IMR-90 (cell line): ENCODE measurements around the gene PRKD3. TPM values are rescaled to one million over a fixed set of nuclear protein-coding genes. Genes with fewer than 3 reads are reported as not detected.

Experiments used
- ATAC-seq: fragments of 200-7000 bp; cut with Tn5 transposase; 2 replicates; pipeline ENCODE4 v1.9.1; 2020; ENCODE audit warnings: low read depth, mild to moderate bottlenecking, moderate library complexity
- BruUV-seq: library from RNA; stranded (reverse); fragments of 400-500 nt; replicated peaks from 2 replicates; lab custom pipeline; 2021; lab: Mats Ljungman, UMichigan
- CTCF ChIA-PET: fragments of 300-600 bp; formaldehyde crosslinking; extraction: SDS; loops from one replicate; lab custom pipeline; 2021; ENCODE audit warnings: antibody characterized with exemption; lab: Yijun Ruan, JAX
- POLR2A ChIA-PET: fragments of 300-600 bp; sonication (Branson Sonifier 250); formaldehyde crosslinking; loops from one replicate; lab custom pipeline; 2022; ENCODE audit warnings: antibody characterized with exemption; ENCODE audit not compliant: unreplicated experiment; lab: Charles Lee
- DNase-seq: peaks from one replicate; pipeline ENCODE4 v3.0.0; 2013
- H2AFZ ChIP-seq: replicated peaks from 2 replicates; pipeline ENCODE3; 2013; ENCODE audit warnings: low read length, mild to moderate bottlenecking; ENCODE audit not compliant: poor library complexity
- H2AK5ac ChIP-seq: 2 replicates; pipeline ENCODE4 v1.6.1; 2013; ENCODE audit warnings: low read depth, low read length, inconsistent platforms
- H2AK9ac ChIP-seq: replicated peaks from 2 replicates; pipeline ENCODE3; 2013; ENCODE audit warnings: mild to moderate bottlenecking, low read depth, low read length, moderate library complexity; ENCODE audit not compliant: poor library complexity
- H2BK120ac ChIP-seq: 2 replicates; pipeline ENCODE4 v1.6.1; 2013; ENCODE audit warnings: low read depth, low read length, inconsistent platforms
- H2BK15ac ChIP-seq: 3 replicates; pipeline ENCODE4 v1.6.1; 2013; ENCODE audit warnings: low read depth, low read length, inconsistent platforms
- H2BK20ac ChIP-seq: 2 replicates; pipeline ENCODE4 v1.6.1; 2013; ENCODE audit warnings: low read depth, mild to moderate bottlenecking, inconsistent platforms, low read length, moderate library complexity
- H2BK5ac ChIP-seq: 2 replicates; pipeline ENCODE4 v1.6.1; 2013; ENCODE audit warnings: mild to moderate bottlenecking, low read depth, low read length, inconsistent platforms; ENCODE audit not compliant: poor library complexity, severe bottlenecking
- H3K14ac ChIP-seq: replicated peaks from 2 replicates; pipeline ENCODE4 v1.6.1; 2013; ENCODE audit warnings: low read depth, low read length, inconsistent platforms
- H3K18ac ChIP-seq: 2 replicates; pipeline ENCODE4 v1.6.1; 2013; ENCODE audit warnings: low read depth, low read length, control low read depth
- H3K23ac ChIP-seq: 2 replicates; pipeline ENCODE4 v1.6.1; 2013; ENCODE audit warnings: low read depth, low read length, inconsistent platforms
- H3K27ac ChIP-seq: 2 replicates; pipeline ENCODE4 v1.5.1; 2013; ENCODE audit warnings: mild to moderate bottlenecking, control low read depth, low read length; ENCODE audit not compliant: insufficient read depth
- H3K27me3 ChIP-seq: 2 replicates; pipeline ENCODE4 v1.6.1; 2013; ENCODE audit warnings: low read length; ENCODE audit not compliant: control insufficient read depth, insufficient read depth
- H3K36me3 ChIP-seq: 2 replicates; pipeline ENCODE4 v1.6.1; 2013; ENCODE audit warnings: low read length, mixed read lengths; ENCODE audit not compliant: control insufficient read depth, insufficient read depth
- H3K4ac ChIP-seq: 2 replicates; pipeline ENCODE4 v1.6.1; 2013; ENCODE audit warnings: low read depth, low read length, inconsistent platforms
- H3K4me1 ChIP-seq: 2 replicates; pipeline ENCODE4 v1.6.1; 2013; ENCODE audit warnings: low read length, mixed read lengths; ENCODE audit not compliant: control insufficient read depth, insufficient read depth
- H3K4me2 ChIP-seq: 2 replicates; pipeline ENCODE4 v1.6.1; 2013; ENCODE audit warnings: low read depth, mild to moderate bottlenecking, control low read depth, low read length, moderate library complexity
- H3K4me3 ChIP-seq: 2 replicates; pipeline ENCODE4 v1.5.1; 2013; ENCODE audit warnings: low read depth, mild to moderate bottlenecking, control low read depth, low read length, moderate library complexity; ENCODE audit not compliant: insufficient read depth
- H3K56ac ChIP-seq: 2 replicates; pipeline ENCODE4 v1.6.1; 2013; ENCODE audit warnings: low read length, inconsistent platforms; ENCODE audit not compliant: insufficient read depth; ENCODE audit errors: extremely low read depth
- H3K79me1 ChIP-seq, 2 experiments: 2 replicates each; pipeline ENCODE4 v1.6.1; 2013; ENCODE audit warnings: low read length in 2 of 2, inconsistent platforms in 1 of 2, low read depth in 1 of 2
- H3K9ac ChIP-seq: 2 replicates; pipeline ENCODE4 v1.6.1; 2013; ENCODE audit warnings: low read depth, low read length, control low read depth
- H3K9me1 ChIP-seq: 2 replicates; pipeline ENCODE4 v1.6.1; 2013; ENCODE audit warnings: low read length, inconsistent platforms; ENCODE audit not compliant: insufficient read depth
- H3K9me3 ChIP-seq: 2 replicates; pipeline ENCODE4 v1.6.1; 2013; ENCODE audit warnings: low read length; ENCODE audit not compliant: control insufficient read depth, insufficient read depth
- H4K20me1 ChIP-seq: 2 replicates; pipeline ENCODE4 v1.6.1; 2013; ENCODE audit warnings: low read length, inconsistent platforms; ENCODE audit not compliant: insufficient read depth
- H4K5ac ChIP-seq: 2 replicates; pipeline ENCODE4 v1.6.1; 2013; ENCODE audit warnings: mild to moderate bottlenecking, low read depth, low read length, control low read depth
- H4K8ac ChIP-seq, 2 experiments: 2 replicates each; pipeline ENCODE4 v1.6.1; 2013; ENCODE audit warnings: low read depth in 2 of 2, low read length in 2 of 2, control low read depth in 1 of 2, inconsistent platforms in 1 of 2
- H4K91ac ChIP-seq: 2 replicates; pipeline ENCODE4 v1.6.1; 2013; ENCODE audit warnings: low read depth, low read length, inconsistent platforms; ENCODE audit not compliant: insufficient read depth
- CEBPB ChIP-seq: IDR thresholded peaks from 2 replicates; pipeline ENCODE4 v1.6.1; 2012; ENCODE audit warnings: low read depth, low read length, improper control_type of control experiment
- CHD1 ChIP-seq: IDR thresholded peaks from 2 replicates; pipeline ENCODE4 v1.6.1; 2012; ENCODE audit warnings: low read depth, low read length, improper control_type of control experiment
- MAZ ChIP-seq: IDR thresholded peaks from 2 replicates; pipeline ENCODE4 v1.6.1; 2012; ENCODE audit warnings: low read depth, mild to moderate bottlenecking, low read length, improper control_type of control experiment, moderate library complexity, borderline replicate concordance
- MXI1 ChIP-seq: IDR thresholded peaks from 2 replicates; pipeline ENCODE4 v1.6.1; 2012; ENCODE audit warnings: low read depth, mild to moderate bottlenecking, low read length, moderate library complexity, borderline replicate concordance
- NFE2L2 ChIP-seq: fragments of 150-350 bp; IDR thresholded peaks from 2 replicates; pipeline ENCODE4 v1.6.1; 2016; ENCODE audit warnings: low read depth, mild to moderate bottlenecking, low read length
- RCOR1 ChIP-seq: IDR thresholded peaks from 2 replicates; pipeline ENCODE4 v1.6.1; 2012; ENCODE audit warnings: mild to moderate bottlenecking, low read length, improper control_type of control experiment; ENCODE audit not compliant: insufficient replicate concordance
- RFX5 ChIP-seq: IDR thresholded peaks from 2 replicates; pipeline ENCODE4 v1.8.0; 2012; ENCODE audit warnings: low read depth, mild to moderate bottlenecking, low read length, moderate library complexity
- WGBS, 2 experiments: methylation state at CpG; one replicate each; pipeline versions ENCODE4 v1.1.5 to v1.1.7; 2013; ENCODE audit warnings: missing lambda C conversion rate in 2 of 2; ENCODE audit not compliant: insufficient read length in 1 of 2; ENCODE audit errors: extremely low coverage in 2 of 2; 5-methylcytosine and 5-hydroxymethylcytosine counted together
- dilution Hi-C: fragments of 300-500 bp; cut with HindIII; formaldehyde crosslinking; loops from one replicate; pipeline ENCODE4 v1.14.3; 2018; ENCODE audit warnings: low sequenced_read_pairs; ENCODE audit not compliant: unreplicated experiment
- in situ Hi-C: fragments of 300-500 bp; cut with MboI; formaldehyde crosslinking; loops from 3 replicates; pipeline ENCODE4 v1.14.3; 2019; ENCODE audit warnings: low sequenced_read_pairs, inconsistent platforms, mixed read lengths
- intact Hi-C: fragments of 100-400 bp; cut with micrococcal nuclease; formaldehyde crosslinking; loops from 2 replicates; pipeline ENCODE4 v1.10.0; 2022
- polyA plus RNA-seq, 3 experiments: library from polyadenylated mRNA; depleted of rRNA; stranded (reverse); fragments of >200 nt; gene quantifications; 2 replicates each; pipeline ENCODE4 v1.2.3, GENCODE V29; 2012; ENCODE audit warnings: low replicate concordance in 1 of 3
- total RNA-seq: library from RNA; depleted of rRNA; stranded (reverse); fragments of >200 nt; gene quantifications from 2 replicates; pipeline ENCODE4 v1.2.3, GENCODE V29; 2012

PRKD3 gene
- total and polyA plus RNA-seq, 2 of the 4 experiments (the other 2 are of a cell fraction), result 15.8 to 46.4 TPM

- no TSS peak for BruUV-seq
- in situ Hi-C loops, result no loop called here
- CTCF ChIA-PET, result interaction anchor here (0.7 kb wide), 1 partner anchor 36 kb away, joined by 3 read pairs; no protein-coding TSS in a partner anchor
Observed at GRCh38 chr2:37301408-37301807, 23.2 kb downstream of the PRKD3 start.

More at GRCh38 chr2:37301408-37301807, 23.2 kb downstream of the PRKD3 start:
- H3K4me2 ChIP-seq, result no peak overlapping the region
- no peak overlapping the region for H2AK9ac ChIP-seq
- dilution Hi-C loops (no loop called here), intact Hi-C loops (no loop called here)
- H3K27ac ChIP-seq, result no peak overlapping the region
- no peak overlapping the region for H2BK15ac ChIP-seq
- H2AK5ac ChIP-seq, result no peak overlapping the region
- peaks cover 20% of the 10 kb centered on the region for H4K20me1 ChIP-seq
- H3K27me3 ChIP-seq, result no peaks in the 10 kb centered on the region
- H3K9me3 ChIP-seq, result no peaks in the 10 kb centered on the region
- H3K4me1 ChIP-seq, result 0 out of 2 replicates have a peak, but pooled peaks cover 3% of the 10 kb centered on the region
- no peaks in the 10 kb centered on the region for H3K9me1 ChIP-seq
- no peak overlapping the region for H3K14ac ChIP-seq
- H3K4me3 ChIP-seq, result no peak overlapping the region
- H3K23ac ChIP-seq, result no peak overlapping the region
- H4K91ac ChIP-seq, result no peak overlapping the region
- H2AFZ ChIP-seq, result no peak overlapping the region
- no peak overlapping the region for H2BK5ac ChIP-seq
- H3K56ac ChIP-seq, result no peak overlapping the region
- 0 out of 2 replicates have a peak, but pooled peaks cover 3% of the 10 kb centered on the region for H3K36me3 ChIP-seq
- no peak overlapping the region for H3K4ac ChIP-seq
- H3K9ac ChIP-seq, result no peak overlapping the region
- TF ChIP-seq RCOR1 (no peak), RFX5 (no peak), MXI1 (no peak), CEBPB (no peak), CHD1 (no peak), MAZ (no peak), NFE2L2 (no peak)
- no peak overlapping the region for H4K5ac ChIP-seq
- DNase-seq (no peak), ATAC-seq (no peak)
- H3K18ac ChIP-seq, result no peak overlapping the region
- POLR2A ChIA-PET, result no interaction called here
- H4K8ac ChIP-seq, result no peak overlapping the region
- H2BK120ac ChIP-seq, result no peak overlapping the region
- peaks cover 43 to 57% of the 10 kb centered on the region in 2 experiments for H3K79me1 ChIP-seq
- H2BK20ac ChIP-seq, result no peak overlapping the region
- WGBS, 2 experiments, result no CpG with 5 or more reads among the region's 2 CpGs
